AG04450 (cell line): ENCODE results near the gene ARV1. TPM values are rescaled to one million over a fixed set of nuclear protein-coding genes. Genes with fewer than 3 reads are reported as not detected.

Experiments used
- CTCF ChIA-PET: fragments of 300-600, 350-600 bp; formaldehyde crosslinking; extraction: SDS; loops from one replicate; lab custom pipeline; 2022; ENCODE audit warnings: antibody characterized with exemption, inconsistent platforms; lab: Charles Lee
- POLR2A ChIA-PET: fragments of 350-600 bp; formaldehyde crosslinking; extraction: SDS; loops from one replicate; lab custom pipeline; 2021; ENCODE audit warnings: antibody characterized with exemption, inconsistent platforms; lab: Yijun Ruan, JAX
- DNase-seq: peaks from one replicate; pipeline ENCODE4 v3.0.0-alpha.2; 2011; ENCODE audit warnings: low read depth, low spot score
- H3K27ac ChIP-seq: one replicate; pipeline ENCODE4 v1.5.1; 2012; ENCODE audit warnings: low read depth, low read length, control low read depth
- H3K27me3 ChIP-seq: one replicate; pipeline ENCODE4 v1.6.0; 2012; ENCODE audit warnings: low read length; ENCODE audit not compliant: control insufficient read depth, insufficient read depth
- H3K4me3 ChIP-seq: 2 replicates; pipeline ENCODE4 v1.5.1; 2011; ENCODE audit warnings: mild to moderate bottlenecking, low read depth, low read length, control low read depth
- H3K9me3 ChIP-seq: 2 replicates; pipeline ENCODE4 v1.5.1; 2012; ENCODE audit warnings: low read length; ENCODE audit not compliant: control insufficient read depth, insufficient read depth
- CTCF ChIP-seq: IDR thresholded peaks from 2 replicates; pipeline ENCODE4 v1.5.1; 2011; ENCODE audit warnings: low read depth, low read length, control low read depth, inconsistent platforms
- polyA plus RNA-seq: library from polyadenylated mRNA; depleted of rRNA; stranded (reverse); fragments of >200 nt; gene quantifications from 2 replicates; pipeline ENCODE4 v1.2.3, GENCODE V29; 2011

ARV1 gene
- polyA plus RNA-seq, 1 experiment: 37.2 TPM

GRCh38 chr1:230948301-230948700 is 30.6 kb upstream of the ARV1 start:
- H3K9me3 ChIP-seq: no peaks in the 10 kb centered on the region
- ChIA-PET CTCF (no interaction called here), POLR2A (no interaction called here)
- no peak overlapping the region for H3K27ac ChIP-seq
- H3K27me3 ChIP-seq: no peaks in the 10 kb centered on the region
- no peak overlapping the region for H3K4me3 ChIP-seq
- no peak for TF ChIP-seq CTCF
- DNase-seq: no peak

GRCh38 chr1:230948903-230949302 is 30.0 kb upstream of the ARV1 start:
- Histone ChIP-seq H3K27ac (no peak overlapping the region), H3K27me3 (no peaks in the 10 kb centered on the region), H3K9me3 (no peaks in the 10 kb centered on the region), H3K4me3 (no peak overlapping the region)
- POLR2A ChIA-PET: no interaction called here
- DNase-seq: no peak
- no peak for TF ChIP-seq CTCF
- CTCF ChIA-PET: interaction anchor here (0.5 kb wide), 1 partner anchor 367 kb away, joined by 3 read pairs; no protein-coding TSS in a partner anchor

GRCh38 chr1:230950404-230950803 is 28.5 kb upstream of the ARV1 start:
- TF ChIP-seq CTCF: no peak
- no peak for DNase-seq
- H3K9me3 ChIP-seq: no peaks in the 10 kb centered on the region
- ChIA-PET CTCF (no interaction called here), POLR2A (no interaction called here)
- no peaks in the 10 kb centered on the region for H3K27me3 ChIP-seq
- no peak overlapping the region for H3K27ac ChIP-seq
- H3K4me3 ChIP-seq: no peak overlapping the region

GRCh38 chr1:230957580-230957989 is 21.3 kb upstream of the ARV1 start:
- H3K27me3 ChIP-seq: no peaks in the 10 kb centered on the region
- TF ChIP-seq CTCF: no peak
- no peaks in the 10 kb centered on the region for H3K9me3 ChIP-seq
- H3K27ac ChIP-seq: no peak overlapping the region
- no peak for DNase-seq
- H3K4me3 ChIP-seq: no peak overlapping the region
- ChIA-PET POLR2A (no interaction called here), CTCF (no interaction called here)

- H3K9me3 ChIP-seq: no peaks in the 10 kb centered on the region
- ChIA-PET CTCF (interaction anchor here (0.6 kb wide), 2 partner anchors 60 to 253 kb away, joined by 3 to 4 read pairs; no protein-coding TSS in a partner anchor), POLR2A (no interaction called here)
- H3K27ac ChIP-seq: no peak overlapping the region
- TF ChIP-seq CTCF: no peak
- H3K27me3 ChIP-seq: no peaks in the 10 kb centered on the region
- DNase-seq: no peak
- H3K4me3 ChIP-seq: no peak overlapping the region
Measured at GRCh38 chr1:230958370-230958769, 20.5 kb upstream of the ARV1 start.
